KOPT-K1 (cell line): ENCODE measurements around the gene ANKRD16.

Source experiments
- H3K27ac ChIP-seq: fragments of 200-600 bp; sonication (generic); 2 replicates; pipeline ENCODE4 v1.5.1; 2016; ENCODE audit warnings: antibody characterized with exemption, mild to moderate bottlenecking, low read depth, low read length; ENCODE audit not compliant: poor library complexity, severe bottlenecking
- H3K36me3 ChIP-seq: fragments of 200-600 bp; sonication (generic); 2 replicates; pipeline ENCODE4 v1.5.1; 2017; ENCODE audit warnings: antibody characterized with exemption, mild to moderate bottlenecking, low read length, moderate library complexity; ENCODE audit not compliant: insufficient read depth
- H3K9me3 ChIP-seq: fragments of 200-600 bp; sonication (generic); 2 replicates; pipeline ENCODE4 v1.5.1; 2017; ENCODE audit warnings: antibody characterized with exemption, low read length, mild to moderate bottlenecking; ENCODE audit not compliant: insufficient read depth, poor library complexity, severe bottlenecking

Gene ANKRD16

GRCh38 chr10:5817322-5818047, 72.2 kb downstream of the ANKRD16 start:
- H3K27ac ChIP-seq, result no peak overlapping the region
- no peaks in the 10 kb centered on the region for H3K36me3 ChIP-seq
- H3K9me3 ChIP-seq, result no peaks in the 10 kb centered on the region

- H3K36me3 ChIP-seq, result no peaks in the 10 kb centered on the region
- no peak overlapping the region for H3K27ac ChIP-seq
- H3K9me3 ChIP-seq, result no peaks in the 10 kb centered on the region
Observed at GRCh38 chr10:5816170-5816569, 73.5 kb downstream of the ANKRD16 start.

- no peaks in the 10 kb centered on the region for H3K9me3 ChIP-seq
- H3K36me3 ChIP-seq, result no peaks in the 10 kb centered on the region
- peak overlapping the region; percentile 93 for H3K27ac ChIP-seq
Observed at GRCh38 chr10:5814110-5815107, 75.3 kb downstream of the ANKRD16 start.

GRCh38 chr10:5813341-5814109, 76.2 kb downstream of the ANKRD16 start, which contains the start of gene GDI2:
TSS of gene GDI2 (minus strand) at chr10:5813434. CDS start at chr10:5813258, 176 bp downstream.
- no peaks in the 10 kb centered on the region; the same call in 1 of the 2 replicates for H3K36me3 ChIP-seq
- peak within 1 kb of the TSS; percentile 93 for H3K27ac ChIP-seq
- H3K9me3 ChIP-seq, result no peaks in the 10 kb centered on the region

- Histone ChIP-seq H3K36me3 (peaks cover 4% of the 10 kb centered on the region), H3K9me3 (no peaks in the 10 kb centered on the region), H3K27ac (peak overlapping the region; percentile 93)
Observed at GRCh38 chr10:5813091-5813340, 76.7 kb downstream of the ANKRD16 start.

- Histone ChIP-seq H3K36me3 (peaks cover 9% of the 10 kb centered on the region), H3K9me3 (no peaks in the 10 kb centered on the region), H3K27ac (peak overlapping the region; percentile 93)
Observed at GRCh38 chr10:5812283-5813090, 77.2 kb downstream of the ANKRD16 start.
